HEK293 (cell line): ENCODE measurements around the gene OGFRL1.

ENCODE experiments used
- CTCF ChIA-PET: fragments of 350-600 bp; formaldehyde crosslinking; extraction: SDS; loops from one replicate; lab custom pipeline; 2021; ENCODE audit warnings: antibody characterized with exemption; lab: Yijun Ruan, JAX
- POLR2A ChIA-PET: fragments of 300-600 bp; formaldehyde crosslinking; extraction: SDS; loops from one replicate; lab custom pipeline; 2020; ENCODE audit warnings: antibody characterized with exemption, inconsistent platforms; lab: Yijun Ruan, JAX
- H3K27ac ChIP-seq: fragments of 200-500 bp; sonication (Bioruptor generic); 2 replicates; pipeline ENCODE4 v1.5.1; 2014; ENCODE audit warnings: low read depth, low read length, control low read depth, inconsistent platforms; ENCODE audit errors: extremely low read depth
- H3K36me3 ChIP-seq, 2 experiments: fragments of 200-500 bp in 1 of 2; sonication (Bioruptor generic) in 1 of 2; 1 replicate in 1 of 2; 2 replicates in 1 of 2; pipeline ENCODE4 v1.5.1; 2014 to 2017; ENCODE audit warnings: inconsistent platforms in 2 of 2, low read length in 2 of 2; ENCODE audit not compliant: control insufficient read depth in 2 of 2, insufficient read depth in 1 of 2
- H3K4me1 ChIP-seq: fragments of 200-500 bp; sonication (Bioruptor generic); 2 replicates; pipeline ENCODE4 v1.5.1; 2014; ENCODE audit warnings: mild to moderate bottlenecking, low read length, inconsistent platforms; ENCODE audit not compliant: control insufficient read depth, insufficient read depth
- H3K4me3 ChIP-seq: 2 replicates; pipeline ENCODE4 v1.5.1; 2011; ENCODE audit warnings: low read depth, mild to moderate bottlenecking, control low read depth, low read length, moderate library complexity
- H3K9me3 ChIP-seq: fragments of 200-500 bp; sonication (Bioruptor generic); 2 replicates; pipeline ENCODE4 v1.5.1; 2014; ENCODE audit warnings: low read depth, low read length, inconsistent platforms; ENCODE audit not compliant: control insufficient read depth, insufficient read depth
- FEZF1 ChIP-seq: fragments of 450-650 bp; formaldehyde crosslinking; IDR thresholded peaks from 2 replicates; pipeline ENCODE4 v1.5.1; 2016; ENCODE audit warnings: missing biosample characterization, missing genetic modification characterization
- KLF8 ChIP-seq: fragments of 450-650 bp; formaldehyde crosslinking; IDR thresholded peaks from 2 replicates; pipeline ENCODE4 v1.5.1; 2016; ENCODE audit warnings: missing biosample characterization, missing genetic modification characterization
- MYNN ChIP-seq: fragments of 450-650 bp; formaldehyde crosslinking; IDR thresholded peaks from 2 replicates; pipeline ENCODE4 v1.5.1; 2016; ENCODE audit warnings: missing biosample characterization, missing genetic modification characterization, borderline replicate concordance
- MZF1 ChIP-seq: fragments of 450-650 bp; formaldehyde crosslinking; IDR thresholded peaks from 2 replicates; pipeline ENCODE4 v1.5.1; 2017; ENCODE audit warnings: missing biosample characterization, missing genetic modification characterization, borderline replicate concordance
- PRDM1 ChIP-seq: fragments of 450-650 bp; formaldehyde crosslinking; IDR thresholded peaks from 2 replicates; pipeline ENCODE4; 2016; ENCODE audit warnings: missing biosample characterization, missing genetic modification characterization
- SP2 ChIP-seq: fragments of 450-650 bp; formaldehyde crosslinking; IDR thresholded peaks from 2 replicates; pipeline ENCODE4 v1.5.1; 2016; ENCODE audit warnings: missing biosample characterization, missing genetic modification characterization
- ZBTB21 ChIP-seq: fragments of 450-650 bp; formaldehyde crosslinking; IDR thresholded peaks from 2 replicates; pipeline ENCODE4 v1.5.1; 2017; ENCODE audit warnings: missing biosample characterization, missing genetic modification characterization
- ZBTB8A ChIP-seq: fragments of 450-650 bp; formaldehyde crosslinking; IDR thresholded peaks from 2 replicates; pipeline ENCODE4 v1.5.1; 2016; ENCODE audit warnings: missing biosample characterization, missing genetic modification characterization
- ZFP69B ChIP-seq: fragments of 450-650 bp; formaldehyde crosslinking; IDR thresholded peaks from 2 replicates; pipeline ENCODE4 v1.5.1; 2016; ENCODE audit warnings: missing biosample characterization, missing genetic modification characterization
- ZNF133 ChIP-seq: fragments of 450-650 bp; formaldehyde crosslinking; IDR thresholded peaks from 2 replicates; pipeline ENCODE4 v1.5.1; 2016; ENCODE audit warnings: missing biosample characterization, missing genetic modification characterization
- ZNF248 ChIP-seq: fragments of 450-650 bp; formaldehyde crosslinking; IDR thresholded peaks from 2 replicates; pipeline ENCODE4 v1.5.1; 2017; ENCODE audit warnings: missing biosample characterization, missing genetic modification characterization
- ZNF473 ChIP-seq: fragments of 450-650 bp; formaldehyde crosslinking; IDR thresholded peaks from 2 replicates; pipeline ENCODE4 v1.5.1; 2017; ENCODE audit warnings: missing biosample characterization, missing genetic modification characterization
- ZNF561 ChIP-seq: fragments of 450-650 bp; IDR thresholded peaks from 2 replicates; pipeline ENCODE4 v1.5.1; 2018; ENCODE audit warnings: missing biosample characterization, missing genetic modification characterization, borderline replicate concordance
- ZNF600 ChIP-seq: fragments of 450-650 bp; formaldehyde crosslinking; IDR thresholded peaks from 2 replicates; pipeline ENCODE4 v1.5.1; 2016; ENCODE audit warnings: missing biosample characterization, missing genetic modification characterization
- TF ChIP-seq, protein P1 (sequence below): fragments of 450-650 bp; formaldehyde crosslinking; IDR thresholded peaks from 2 replicates; pipeline ENCODE4 v1.5.1; 2016; ENCODE audit warnings: missing biosample characterization, missing genetic modification characterization
- TF ChIP-seq, protein P2 (sequence below): fragments of 450-650 bp; formaldehyde crosslinking; IDR thresholded peaks from 2 replicates; pipeline ENCODE4 v1.5.1; 2017; ENCODE audit warnings: missing biosample characterization, missing genetic modification characterization
- TF ChIP-seq, protein P3 (sequence below): fragments of 450-650 bp; IDR thresholded peaks from 2 replicates; pipeline ENCODE4 v1.5.1; 2018; ENCODE audit warnings: missing biosample characterization, missing genetic modification characterization
- TF ChIP-seq, protein P4 (sequence below): fragments of 450-650 bp; formaldehyde crosslinking; IDR thresholded peaks from 2 replicates; pipeline ENCODE4 v1.5.1; 2016; ENCODE audit warnings: missing biosample characterization, missing genetic modification characterization
- TF ChIP-seq, protein P5 (sequence below): fragments of 450-650 bp; formaldehyde crosslinking; IDR thresholded peaks from 2 replicates; pipeline ENCODE4 v1.5.1; 2016; ENCODE audit warnings: missing biosample characterization, missing genetic modification characterization
- TF ChIP-seq, protein P6 (sequence below): fragments of 450-650 bp; formaldehyde crosslinking; IDR thresholded peaks from 2 replicates; pipeline ENCODE4 v1.5.1; 2017; ENCODE audit warnings: missing biosample characterization, missing genetic modification characterization
- TF ChIP-seq, protein P7 (sequence below): sonication (generic); formaldehyde crosslinking; IDR thresholded peaks from 2 replicates; pipeline ENCODE4 v1.8.1; 2022; ENCODE audit warnings: mild to moderate bottlenecking, moderate library complexity, missing genetic modification reagents

OGFRL1 gene

DNA sequence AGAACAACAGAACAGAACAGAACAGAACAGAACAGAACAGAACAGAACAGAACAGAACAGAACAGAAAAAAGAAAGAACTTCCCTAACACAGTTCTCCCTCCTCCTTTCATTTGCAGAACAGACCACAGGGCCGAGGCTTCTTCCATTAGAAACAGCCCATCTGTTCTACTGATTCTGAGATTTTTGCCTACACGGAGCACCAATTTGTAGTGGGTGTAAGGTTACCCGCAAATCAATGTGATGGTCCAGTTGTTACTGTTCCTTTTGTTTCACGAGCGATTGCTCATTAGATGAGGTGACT, 734 bp upstream of the OGFRL1 start:
- CTCF ChIA-PET = interaction anchor here (0.6 to 2.2 kb wide), 18 partner anchors 9 to 356 kb away, joined by 3 to 11 read pairs (median 4); no protein-coding TSS in a partner anchor
- POLR2A ChIA-PET = interaction anchor here (0.5 to 2.4 kb wide), 21 partner anchors 8 to 621 kb away, joined by 3 to 29 read pairs (median 4); partner anchors contain the start of gene SMAP1
- no peaks in the 10 kb centered on the region for H3K36me3 ChIP-seq
- TF ChIP-seq MYNN (tag by site-specific recombination) (no peak), FEZF1 (tag by site-specific recombination) (peak; percentile 95), ZNF248 (tag by site-specific recombination) (no peak), SP2 (no peak), PRDM1 (tag by site-specific recombination) (no peak)
- TF ChIP-seq, protein P1, sequence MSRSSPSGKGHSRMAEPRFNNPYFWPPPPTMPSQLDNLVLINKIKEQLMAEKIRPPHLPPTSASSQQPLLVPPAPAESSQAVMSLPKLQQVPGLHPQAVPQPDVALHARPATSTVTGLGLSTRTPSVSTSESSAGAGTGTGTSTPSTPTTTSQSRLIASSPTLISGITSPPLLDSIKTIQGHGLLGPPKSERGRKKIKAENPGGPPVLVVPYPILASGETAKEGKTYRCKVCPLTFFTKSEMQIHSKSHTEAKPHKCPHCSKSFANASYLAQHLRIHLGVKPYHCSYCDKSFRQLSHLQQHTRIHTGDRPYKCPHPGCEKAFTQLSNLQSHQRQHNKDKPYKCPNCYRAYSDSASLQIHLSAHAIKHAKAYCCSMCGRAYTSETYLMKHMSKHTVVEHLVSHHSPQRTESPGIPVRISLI = no peak
- TF ChIP-seq, protein P2, sequence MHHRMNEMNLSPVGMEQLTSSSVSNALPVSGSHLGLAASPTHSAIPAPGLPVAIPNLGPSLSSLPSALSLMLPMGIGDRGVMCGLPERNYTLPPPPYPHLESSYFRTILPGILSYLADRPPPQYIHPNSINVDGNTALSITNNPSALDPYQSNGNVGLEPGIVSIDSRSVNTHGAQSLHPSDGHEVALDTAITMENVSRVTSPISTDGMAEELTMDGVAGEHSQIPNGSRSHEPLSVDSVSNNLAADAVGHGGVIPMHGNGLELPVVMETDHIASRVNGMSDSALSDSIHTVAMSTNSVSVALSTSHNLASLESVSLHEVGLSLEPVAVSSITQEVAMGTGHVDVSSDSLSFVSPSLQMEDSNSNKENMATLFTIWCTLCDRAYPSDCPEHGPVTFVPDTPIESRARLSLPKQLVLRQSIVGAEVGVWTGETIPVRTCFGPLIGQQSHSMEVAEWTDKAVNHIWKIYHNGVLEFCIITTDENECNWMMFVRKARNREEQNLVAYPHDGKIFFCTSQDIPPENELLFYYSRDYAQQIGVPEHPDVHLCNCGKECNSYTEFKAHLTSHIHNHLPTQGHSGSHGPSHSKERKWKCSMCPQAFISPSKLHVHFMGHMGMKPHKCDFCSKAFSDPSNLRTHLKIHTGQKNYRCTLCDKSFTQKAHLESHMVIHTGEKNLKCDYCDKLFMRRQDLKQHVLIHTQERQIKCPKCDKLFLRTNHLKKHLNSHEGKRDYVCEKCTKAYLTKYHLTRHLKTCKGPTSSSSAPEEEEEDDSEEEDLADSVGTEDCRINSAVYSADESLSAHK (tag by site-specific recombination) = peak; percentile 55
- TF ChIP-seq, all 188 proteins: peak for 2
- Histone ChIP-seq H3K4me3 (peak overlapping the region; percentile 82), H3K4me1 (peaks cover 18% of the 10 kb centered on the region), H3K27ac (peak overlapping the region; percentile 84; the same call in 1 of the 2 replicates), H3K9me3 (no peaks in the 10 kb centered on the region)

DNA sequence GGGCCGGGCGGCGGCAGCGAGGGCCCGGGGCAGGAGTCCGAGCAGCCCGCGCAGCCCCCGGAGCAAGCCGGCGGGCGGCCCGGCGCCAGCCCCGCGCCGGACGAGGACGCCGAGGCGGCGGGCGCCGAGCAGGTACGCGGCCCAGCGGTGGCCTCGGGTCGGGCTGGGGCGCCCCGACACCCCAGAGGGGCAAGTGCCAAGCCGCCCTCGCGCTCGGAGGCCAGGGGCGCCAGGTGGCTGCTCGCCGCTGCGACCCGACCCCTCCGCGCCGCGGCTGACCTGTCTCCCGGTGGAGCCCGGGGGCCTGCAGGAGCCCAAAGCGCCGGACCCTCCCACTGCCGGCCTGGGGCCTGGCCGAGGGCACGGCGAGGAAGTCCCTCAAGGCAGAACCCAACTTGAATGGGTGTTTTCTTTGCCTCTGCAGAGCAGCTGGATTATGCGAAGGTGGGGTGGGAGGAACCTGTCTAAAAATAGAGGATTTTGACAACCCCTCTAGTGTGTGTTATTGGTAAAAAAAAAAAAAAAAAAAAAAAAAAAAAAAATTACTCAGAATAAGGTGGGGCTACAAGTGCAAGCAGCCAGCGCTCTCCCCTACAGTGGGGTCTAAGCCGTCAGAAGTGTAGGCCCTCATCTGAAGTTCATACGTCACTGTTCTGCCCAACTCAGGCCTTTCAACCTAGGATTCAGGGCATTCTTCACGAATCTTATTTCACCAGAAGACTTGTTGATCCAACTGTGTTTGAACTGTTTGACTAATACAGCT, 609 bp downstream of the OGFRL1 start:
- Histone ChIP-seq H3K27ac (peak overlapping the region; percentile 84; the same call in 1 of the 2 replicates), H3K4me3 (peak overlapping the region; percentile 82), H3K9me3 (no peaks in the 10 kb centered on the region), H3K4me1 (peaks cover 18% of the 10 kb centered on the region), H3K36me3 (peaks cover 0 to 12% of the 10 kb centered on the region in 2 experiments; a peak in 1 of 3 replicates)
- ChIA-PET POLR2A (interaction anchor here (0.6 to 2.4 kb wide), 11 partner anchors 11 to 921 kb away, joined by 3 to 29 read pairs (median 4); partner anchors contain the start of gene SMAP1), CTCF (interaction anchor here (0.6 to 1.9 kb wide), 7 partner anchors 19 to 496 kb away, joined by 3 to 7 read pairs (median 3); no protein-coding TSS in a partner anchor)
- TF ChIP-seq, protein P1 = no peak; the same call in 1 of the 2 replicates
- TF ChIP-seq ZBTB8A (tag by site-specific recombination) (peak; percentile 68; the same call in 1 of the 2 replicates), KLF8 (tag by site-specific recombination) (0 out of 2 replicates have a peak, but pooled peaks have one; percentile 15), MZF1 (no peak), ZNF561 (tag by site-specific recombination) (no peak), ZNF133 (tag by site-specific recombination) (no peak), ZFP69B (no peak), PRDM1 (tag by site-specific recombination) (no peak), ZBTB21 (tag by site-specific recombination) (0 out of 2 replicates have a peak, but pooled peaks have one; percentile 28), ZNF473 (no peak), ZNF600 (peak; percentile 30; the same call in 1 of the 2 replicates)
- TF ChIP-seq, protein P3, sequence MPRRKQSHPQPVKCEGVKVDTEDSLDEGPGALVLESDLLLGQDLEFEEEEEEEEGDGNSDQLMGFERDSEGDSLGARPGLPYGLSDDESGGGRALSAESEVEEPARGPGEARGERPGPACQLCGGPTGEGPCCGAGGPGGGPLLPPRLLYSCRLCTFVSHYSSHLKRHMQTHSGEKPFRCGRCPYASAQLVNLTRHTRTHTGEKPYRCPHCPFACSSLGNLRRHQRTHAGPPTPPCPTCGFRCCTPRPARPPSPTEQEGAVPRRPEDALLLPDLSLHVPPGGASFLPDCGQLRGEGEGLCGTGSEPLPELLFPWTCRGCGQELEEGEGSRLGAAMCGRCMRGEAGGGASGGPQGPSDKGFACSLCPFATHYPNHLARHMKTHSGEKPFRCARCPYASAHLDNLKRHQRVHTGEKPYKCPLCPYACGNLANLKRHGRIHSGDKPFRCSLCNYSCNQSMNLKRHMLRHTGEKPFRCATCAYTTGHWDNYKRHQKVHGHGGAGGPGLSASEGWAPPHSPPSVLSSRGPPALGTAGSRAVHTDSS = no peak
- TF ChIP-seq, protein P4, sequence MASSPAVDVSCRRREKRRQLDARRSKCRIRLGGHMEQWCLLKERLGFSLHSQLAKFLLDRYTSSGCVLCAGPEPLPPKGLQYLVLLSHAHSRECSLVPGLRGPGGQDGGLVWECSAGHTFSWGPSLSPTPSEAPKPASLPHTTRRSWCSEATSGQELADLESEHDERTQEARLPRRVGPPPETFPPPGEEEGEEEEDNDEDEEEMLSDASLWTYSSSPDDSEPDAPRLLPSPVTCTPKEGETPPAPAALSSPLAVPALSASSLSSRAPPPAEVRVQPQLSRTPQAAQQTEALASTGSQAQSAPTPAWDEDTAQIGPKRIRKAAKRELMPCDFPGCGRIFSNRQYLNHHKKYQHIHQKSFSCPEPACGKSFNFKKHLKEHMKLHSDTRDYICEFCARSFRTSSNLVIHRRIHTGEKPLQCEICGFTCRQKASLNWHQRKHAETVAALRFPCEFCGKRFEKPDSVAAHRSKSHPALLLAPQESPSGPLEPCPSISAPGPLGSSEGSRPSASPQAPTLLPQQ (tag by site-specific recombination) = no peak
- TF ChIP-seq, protein P5, sequence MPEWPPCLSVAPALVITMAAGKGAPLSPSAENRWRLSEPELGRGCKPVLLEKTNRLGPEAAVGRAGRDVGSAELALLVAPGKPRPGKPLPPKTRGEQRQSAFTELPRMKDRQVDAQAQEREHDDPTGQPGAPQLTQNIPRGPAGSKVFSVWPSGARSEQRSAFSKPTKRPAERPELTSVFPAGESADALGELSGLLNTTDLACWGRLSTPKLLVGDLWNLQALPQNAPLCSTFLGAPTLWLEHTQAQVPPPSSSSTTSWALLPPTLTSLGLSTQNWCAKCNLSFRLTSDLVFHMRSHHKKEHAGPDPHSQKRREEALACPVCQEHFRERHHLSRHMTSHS (tag by site-specific recombination) = no peak
- TF ChIP-seq, protein P6, sequence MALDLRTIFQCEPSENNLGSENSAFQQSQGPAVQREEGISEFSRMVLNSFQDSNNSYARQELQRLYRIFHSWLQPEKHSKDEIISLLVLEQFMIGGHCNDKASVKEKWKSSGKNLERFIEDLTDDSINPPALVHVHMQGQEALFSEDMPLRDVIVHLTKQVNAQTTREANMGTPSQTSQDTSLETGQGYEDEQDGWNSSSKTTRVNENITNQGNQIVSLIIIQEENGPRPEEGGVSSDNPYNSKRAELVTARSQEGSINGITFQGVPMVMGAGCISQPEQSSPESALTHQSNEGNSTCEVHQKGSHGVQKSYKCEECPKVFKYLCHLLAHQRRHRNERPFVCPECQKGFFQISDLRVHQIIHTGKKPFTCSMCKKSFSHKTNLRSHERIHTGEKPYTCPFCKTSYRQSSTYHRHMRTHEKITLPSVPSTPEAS = no peak
- TF ChIP-seq, protein P7, sequence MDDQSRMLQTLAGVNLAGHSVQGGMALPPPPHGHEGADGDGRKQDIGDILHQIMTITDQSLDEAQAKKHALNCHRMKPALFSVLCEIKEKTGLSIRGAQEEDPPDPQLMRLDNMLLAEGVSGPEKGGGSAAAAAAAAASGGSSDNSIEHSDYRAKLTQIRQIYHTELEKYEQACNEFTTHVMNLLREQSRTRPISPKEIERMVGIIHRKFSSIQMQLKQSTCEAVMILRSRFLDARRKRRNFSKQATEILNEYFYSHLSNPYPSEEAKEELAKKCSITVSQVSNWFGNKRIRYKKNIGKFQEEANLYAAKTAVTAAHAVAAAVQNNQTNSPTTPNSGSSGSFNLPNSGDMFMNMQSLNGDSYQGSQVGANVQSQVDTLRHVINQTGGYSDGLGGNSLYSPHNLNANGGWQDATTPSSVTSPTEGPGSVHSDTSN = peak; percentile 16; the same call in 1 of the 2 replicates
